IMR-90 (cell line): ENCODE data around the gene HYDIN. TPM values are rescaled to one million over a fixed set of nuclear protein-coding genes. Genes with fewer than 3 reads are reported as not detected.

Experiments used
- ATAC-seq: fragments of 200-7000 bp; cut with Tn5 transposase; 2 replicates; pipeline ENCODE4 v1.9.1; 2020; ENCODE audit warnings: low read depth, mild to moderate bottlenecking, moderate library complexity
- BruUV-seq: library from RNA; stranded (reverse); fragments of 400-500 nt; replicated peaks from 2 replicates; lab custom pipeline; 2021; lab: Mats Ljungman, UMichigan
- CTCF ChIA-PET: fragments of 300-600 bp; formaldehyde crosslinking; extraction: SDS; loops from one replicate; lab custom pipeline; 2021; ENCODE audit warnings: antibody characterized with exemption; lab: Yijun Ruan, JAX
- POLR2A ChIA-PET: fragments of 300-600 bp; sonication (Branson Sonifier 250); formaldehyde crosslinking; loops from one replicate; lab custom pipeline; 2022; ENCODE audit warnings: antibody characterized with exemption; ENCODE audit not compliant: unreplicated experiment; lab: Charles Lee
- DNase-seq: peaks from one replicate; pipeline ENCODE4 v3.0.0; 2013
- H2AFZ ChIP-seq: replicated peaks from 2 replicates; pipeline ENCODE3; 2013; ENCODE audit warnings: low read length, mild to moderate bottlenecking; ENCODE audit not compliant: poor library complexity
- H2AK5ac ChIP-seq: 2 replicates; pipeline ENCODE4 v1.6.1; 2013; ENCODE audit warnings: low read depth, low read length, inconsistent platforms
- H2AK9ac ChIP-seq: replicated peaks from 2 replicates; pipeline ENCODE3; 2013; ENCODE audit warnings: mild to moderate bottlenecking, low read depth, low read length, moderate library complexity; ENCODE audit not compliant: poor library complexity
- H2BK120ac ChIP-seq: 2 replicates; pipeline ENCODE4 v1.6.1; 2013; ENCODE audit warnings: low read depth, low read length, inconsistent platforms
- H2BK15ac ChIP-seq: 3 replicates; pipeline ENCODE4 v1.6.1; 2013; ENCODE audit warnings: low read depth, low read length, inconsistent platforms
- H2BK20ac ChIP-seq: 2 replicates; pipeline ENCODE4 v1.6.1; 2013; ENCODE audit warnings: low read depth, mild to moderate bottlenecking, inconsistent platforms, low read length, moderate library complexity
- H2BK5ac ChIP-seq: 2 replicates; pipeline ENCODE4 v1.6.1; 2013; ENCODE audit warnings: mild to moderate bottlenecking, low read depth, low read length, inconsistent platforms; ENCODE audit not compliant: poor library complexity, severe bottlenecking
- H3K14ac ChIP-seq: replicated peaks from 2 replicates; pipeline ENCODE4 v1.6.1; 2013; ENCODE audit warnings: low read depth, low read length, inconsistent platforms
- H3K18ac ChIP-seq: 2 replicates; pipeline ENCODE4 v1.6.1; 2013; ENCODE audit warnings: low read depth, low read length, control low read depth
- H3K23ac ChIP-seq: 2 replicates; pipeline ENCODE4 v1.6.1; 2013; ENCODE audit warnings: low read depth, low read length, inconsistent platforms
- H3K27ac ChIP-seq: 2 replicates; pipeline ENCODE4 v1.5.1; 2013; ENCODE audit warnings: mild to moderate bottlenecking, control low read depth, low read length; ENCODE audit not compliant: insufficient read depth
- H3K27me3 ChIP-seq: 2 replicates; pipeline ENCODE4 v1.6.1; 2013; ENCODE audit warnings: low read length; ENCODE audit not compliant: control insufficient read depth, insufficient read depth
- H3K36me3 ChIP-seq: 2 replicates; pipeline ENCODE4 v1.6.1; 2013; ENCODE audit warnings: low read length, mixed read lengths; ENCODE audit not compliant: control insufficient read depth, insufficient read depth
- H3K4ac ChIP-seq: 2 replicates; pipeline ENCODE4 v1.6.1; 2013; ENCODE audit warnings: low read depth, low read length, inconsistent platforms
- H3K4me1 ChIP-seq: 2 replicates; pipeline ENCODE4 v1.6.1; 2013; ENCODE audit warnings: low read length, mixed read lengths; ENCODE audit not compliant: control insufficient read depth, insufficient read depth
- H3K4me2 ChIP-seq: 2 replicates; pipeline ENCODE4 v1.6.1; 2013; ENCODE audit warnings: low read depth, mild to moderate bottlenecking, control low read depth, low read length, moderate library complexity
- H3K4me3 ChIP-seq: 2 replicates; pipeline ENCODE4 v1.5.1; 2013; ENCODE audit warnings: low read depth, mild to moderate bottlenecking, control low read depth, low read length, moderate library complexity; ENCODE audit not compliant: insufficient read depth
- H3K56ac ChIP-seq: 2 replicates; pipeline ENCODE4 v1.6.1; 2013; ENCODE audit warnings: low read length, inconsistent platforms; ENCODE audit not compliant: insufficient read depth; ENCODE audit errors: extremely low read depth
- H3K79me1 ChIP-seq, 2 experiments: 2 replicates each; pipeline ENCODE4 v1.6.1; 2013; ENCODE audit warnings: low read length in 2 of 2, inconsistent platforms in 1 of 2, low read depth in 1 of 2
- H3K9ac ChIP-seq: 2 replicates; pipeline ENCODE4 v1.6.1; 2013; ENCODE audit warnings: low read depth, low read length, control low read depth
- H3K9me1 ChIP-seq: 2 replicates; pipeline ENCODE4 v1.6.1; 2013; ENCODE audit warnings: low read length, inconsistent platforms; ENCODE audit not compliant: insufficient read depth
- H3K9me3 ChIP-seq: 2 replicates; pipeline ENCODE4 v1.6.1; 2013; ENCODE audit warnings: low read length; ENCODE audit not compliant: control insufficient read depth, insufficient read depth
- H4K20me1 ChIP-seq: 2 replicates; pipeline ENCODE4 v1.6.1; 2013; ENCODE audit warnings: low read length, inconsistent platforms; ENCODE audit not compliant: insufficient read depth
- H4K5ac ChIP-seq: 2 replicates; pipeline ENCODE4 v1.6.1; 2013; ENCODE audit warnings: mild to moderate bottlenecking, low read depth, low read length, control low read depth
- H4K8ac ChIP-seq, 2 experiments: 2 replicates each; pipeline ENCODE4 v1.6.1; 2013; ENCODE audit warnings: low read depth in 2 of 2, low read length in 2 of 2, control low read depth in 1 of 2, inconsistent platforms in 1 of 2
- H4K91ac ChIP-seq: 2 replicates; pipeline ENCODE4 v1.6.1; 2013; ENCODE audit warnings: low read depth, low read length, inconsistent platforms; ENCODE audit not compliant: insufficient read depth
- BHLHE40 ChIP-seq: fragments of 150-350 bp; IDR thresholded peaks from 2 replicates; pipeline ENCODE4 v1.6.1; 2016; ENCODE audit warnings: mild to moderate bottlenecking, low read depth, low read length
- CEBPB ChIP-seq: IDR thresholded peaks from 2 replicates; pipeline ENCODE4 v1.6.1; 2012; ENCODE audit warnings: low read depth, low read length, improper control_type of control experiment
- CHD1 ChIP-seq: IDR thresholded peaks from 2 replicates; pipeline ENCODE4 v1.6.1; 2012; ENCODE audit warnings: low read depth, low read length, improper control_type of control experiment
- ELK1 ChIP-seq: fragments of 150-350 bp; IDR thresholded peaks from 2 replicates; pipeline ENCODE4 v1.6.1; 2016; ENCODE audit warnings: low read depth, mild to moderate bottlenecking, low read length, moderate library complexity, borderline replicate concordance
- FOS ChIP-seq: fragments of 150-350 bp; IDR thresholded peaks from 2 replicates; pipeline ENCODE4 v1.6.1; 2016; ENCODE audit warnings: low read depth, low read length
- MAFK ChIP-seq: IDR thresholded peaks from 2 replicates; pipeline ENCODE4 v1.6.1; 2012; ENCODE audit warnings: low read depth, low read length, improper control_type of control experiment
- MAZ ChIP-seq: IDR thresholded peaks from 2 replicates; pipeline ENCODE4 v1.6.1; 2012; ENCODE audit warnings: low read depth, mild to moderate bottlenecking, low read length, improper control_type of control experiment, moderate library complexity, borderline replicate concordance
- MXI1 ChIP-seq: IDR thresholded peaks from 2 replicates; pipeline ENCODE4 v1.6.1; 2012; ENCODE audit warnings: low read depth, mild to moderate bottlenecking, low read length, moderate library complexity, borderline replicate concordance
- NFE2L2 ChIP-seq: fragments of 150-350 bp; IDR thresholded peaks from 2 replicates; pipeline ENCODE4 v1.6.1; 2016; ENCODE audit warnings: low read depth, mild to moderate bottlenecking, low read length
- POLR2A ChIP-seq: IDR thresholded peaks from 2 replicates; pipeline ENCODE4 v1.6.1; 2012; ENCODE audit warnings: mild to moderate bottlenecking, low read depth, low read length
- RAD21 ChIP-seq: IDR thresholded peaks from 2 replicates; pipeline ENCODE4 v1.6.1; 2012; ENCODE audit warnings: low read length, improper control_type of control experiment
- RCOR1 ChIP-seq: IDR thresholded peaks from 2 replicates; pipeline ENCODE4 v1.6.1; 2012; ENCODE audit warnings: mild to moderate bottlenecking, low read length, improper control_type of control experiment; ENCODE audit not compliant: insufficient replicate concordance
- RFX5 ChIP-seq: IDR thresholded peaks from 2 replicates; pipeline ENCODE4 v1.8.0; 2012; ENCODE audit warnings: low read depth, mild to moderate bottlenecking, low read length, moderate library complexity
- SMC3 ChIP-seq: fragments of 150-350 bp; IDR thresholded peaks from 2 replicates; pipeline ENCODE4 v1.6.1; 2016; ENCODE audit warnings: low read depth, mild to moderate bottlenecking, antibody characterized with exemption, low read length, moderate library complexity
- USF2 ChIP-seq: fragments of 150-350 bp; IDR thresholded peaks from 2 replicates; pipeline ENCODE4 v1.6.1; 2017; ENCODE audit warnings: mild to moderate bottlenecking, antibody characterized with exemption, low read length, low read depth
- WGBS, 2 experiments: methylation state at CpG; one replicate each; pipeline versions ENCODE4 v1.1.5 to v1.1.7; 2013; ENCODE audit warnings: missing lambda C conversion rate in 2 of 2; ENCODE audit not compliant: insufficient read length in 1 of 2; ENCODE audit errors: extremely low coverage in 2 of 2; 5-methylcytosine and 5-hydroxymethylcytosine counted together
- dilution Hi-C: fragments of 300-500 bp; cut with HindIII; formaldehyde crosslinking; loops from one replicate; pipeline ENCODE4 v1.14.3; 2018; ENCODE audit warnings: low sequenced_read_pairs; ENCODE audit not compliant: unreplicated experiment
- in situ Hi-C: fragments of 300-500 bp; cut with MboI; formaldehyde crosslinking; loops from 3 replicates; pipeline ENCODE4 v1.14.3; 2019; ENCODE audit warnings: low sequenced_read_pairs, inconsistent platforms, mixed read lengths
- intact Hi-C: fragments of 100-400 bp; cut with micrococcal nuclease; formaldehyde crosslinking; loops from 2 replicates; pipeline ENCODE4 v1.10.0; 2022
- polyA plus RNA-seq, 3 experiments: library from polyadenylated mRNA; depleted of rRNA; stranded (reverse); fragments of >200 nt; gene quantifications; 2 replicates each; pipeline ENCODE4 v1.2.3, GENCODE V29; 2012; ENCODE audit warnings: low replicate concordance in 1 of 3
- total RNA-seq: library from RNA; depleted of rRNA; stranded (reverse); fragments of >200 nt; gene quantifications from 2 replicates; pipeline ENCODE4 v1.2.3, GENCODE V29; 2012

Gene HYDIN
- total and polyA plus RNA-seq, 2 of the 4 experiments (the other 2 are of a cell fraction) = 0.18 to 0.27 TPM

GRCh38 chr16:71214746-71215381, 15.7 kb downstream of the HYDIN start:
- ATAC-seq (no peak), DNase-seq (no peak)
- Histone ChIP-seq H2BK5ac (no peak overlapping the region), H3K9me3 (no peaks in the 10 kb centered on the region), H2BK15ac (no peak overlapping the region), H3K4me3 (no peak overlapping the region), H3K4me1 (no peaks in the 10 kb centered on the region), H2AK5ac (no peak overlapping the region), H3K27ac (no peak overlapping the region), H3K9ac (no peak overlapping the region), H2BK120ac (no peak overlapping the region), H2AFZ (no peak overlapping the region), H3K4me2 (no peak overlapping the region), H3K9me1 (no peaks in the 10 kb centered on the region), H3K18ac (no peak overlapping the region), H3K79me1 (no peaks in the 10 kb centered on the region), H2BK20ac (no peak overlapping the region), H4K91ac (no peak overlapping the region), H4K8ac (no peak overlapping the region), H3K14ac (no peak overlapping the region), H3K36me3 (no peaks in the 10 kb centered on the region), H3K56ac (no peak overlapping the region), H4K20me1 (no peaks in the 10 kb centered on the region), H3K27me3 (no peaks in the 10 kb centered on the region), H4K5ac (no peak overlapping the region), H3K4ac (no peak overlapping the region), H3K23ac (no peak overlapping the region), H2AK9ac (no peak overlapping the region)
- in situ Hi-C loops (no loop called here), dilution Hi-C loops (no loop called here), intact Hi-C loops (loop anchor here (2.0 kb wide), 1 partner anchor 70 kb away; no protein-coding TSS in a partner anchor)
- POLR2A ChIA-PET = no interaction called here
- TF ChIP-seq POLR2A (no peak), SMC3 (no peak), RAD21 (no peak), RFX5 (no peak), ELK1 (no peak), NFE2L2 (no peak), MXI1 (no peak), RCOR1 (no peak), BHLHE40 (no peak), FOS (no peak), MAZ (no peak), CEBPB (no peak), CHD1 (no peak), MAFK (no peak), USF2 (no peak)
- BruUV-seq = no TSS peak
- WGBS, 2 experiments = no CpG with 5 or more reads among the region's 1 CpG
- CTCF ChIA-PET = no interaction called here
